ENCODE results near the gene DCST1. TPM values are rescaled to one million over a fixed set of nuclear protein-coding genes. Genes with fewer than 3 reads are reported as not detected.

DCST1 gene, protein sequence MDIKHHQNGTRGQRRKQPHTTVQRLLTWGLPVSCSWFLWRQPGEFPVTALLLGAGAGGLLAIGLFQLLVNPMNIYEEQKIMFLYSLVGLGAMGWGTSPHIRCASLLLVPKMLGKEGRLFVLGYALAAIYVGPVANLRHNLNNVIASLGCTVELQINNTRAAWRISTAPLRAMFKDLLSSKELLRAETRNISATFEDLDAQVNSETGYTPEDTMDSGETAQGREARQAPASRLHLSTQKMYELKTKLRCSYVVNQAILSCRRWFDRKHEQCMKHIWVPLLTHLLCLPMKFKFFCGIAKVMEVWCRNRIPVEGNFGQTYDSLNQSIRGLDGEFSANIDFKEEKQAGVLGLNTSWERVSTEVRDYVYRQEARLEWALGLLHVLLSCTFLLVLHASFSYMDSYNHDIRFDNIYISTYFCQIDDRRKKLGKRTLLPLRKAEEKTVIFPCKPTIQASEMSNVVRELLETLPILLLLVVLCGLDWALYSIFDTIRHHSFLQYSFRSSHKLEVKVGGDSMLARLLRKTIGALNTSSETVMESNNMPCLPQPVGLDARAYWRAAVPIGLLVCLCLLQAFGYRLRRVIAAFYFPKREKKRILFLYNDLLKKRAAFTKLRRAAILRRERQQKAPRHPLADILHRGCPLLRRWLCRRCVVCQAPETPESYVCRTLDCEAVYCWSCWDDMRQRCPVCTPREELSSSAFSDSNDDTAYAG
- total RNA-seq: not detected in 2 replicates

DNA sequence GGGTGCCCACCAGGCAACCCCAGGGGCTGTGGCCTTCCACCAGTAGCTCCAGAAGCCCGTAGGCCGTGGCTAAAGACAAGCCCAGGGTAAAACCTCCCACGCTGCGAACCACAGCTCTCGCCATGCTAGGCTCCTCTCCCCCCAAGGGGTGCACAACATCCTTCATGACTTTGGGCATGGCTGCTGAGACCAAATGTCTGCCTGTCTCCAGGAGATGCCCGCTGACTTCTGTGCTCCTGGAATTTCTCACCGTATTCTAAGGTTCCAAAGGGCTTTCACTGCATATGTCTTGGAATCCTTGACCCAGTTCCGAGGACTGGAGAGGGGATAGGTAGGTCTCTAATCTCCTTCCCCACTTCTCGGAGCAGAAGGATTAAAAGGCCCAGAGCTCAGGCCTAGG lies at the start of gene DCST1, which contains the start of gene DCST2:
Gene DCST1, plus strand, starts transcription at position 301 of the 400 bp plus-strand sequence. CDS start 213 bp downstream, outside the sequence.
Gene DCST2, minus strand, starts transcription at position 258 of the 400 bp plus-strand sequence. Its CDS starts 80 bp downstream, at position 178.

DNA sequence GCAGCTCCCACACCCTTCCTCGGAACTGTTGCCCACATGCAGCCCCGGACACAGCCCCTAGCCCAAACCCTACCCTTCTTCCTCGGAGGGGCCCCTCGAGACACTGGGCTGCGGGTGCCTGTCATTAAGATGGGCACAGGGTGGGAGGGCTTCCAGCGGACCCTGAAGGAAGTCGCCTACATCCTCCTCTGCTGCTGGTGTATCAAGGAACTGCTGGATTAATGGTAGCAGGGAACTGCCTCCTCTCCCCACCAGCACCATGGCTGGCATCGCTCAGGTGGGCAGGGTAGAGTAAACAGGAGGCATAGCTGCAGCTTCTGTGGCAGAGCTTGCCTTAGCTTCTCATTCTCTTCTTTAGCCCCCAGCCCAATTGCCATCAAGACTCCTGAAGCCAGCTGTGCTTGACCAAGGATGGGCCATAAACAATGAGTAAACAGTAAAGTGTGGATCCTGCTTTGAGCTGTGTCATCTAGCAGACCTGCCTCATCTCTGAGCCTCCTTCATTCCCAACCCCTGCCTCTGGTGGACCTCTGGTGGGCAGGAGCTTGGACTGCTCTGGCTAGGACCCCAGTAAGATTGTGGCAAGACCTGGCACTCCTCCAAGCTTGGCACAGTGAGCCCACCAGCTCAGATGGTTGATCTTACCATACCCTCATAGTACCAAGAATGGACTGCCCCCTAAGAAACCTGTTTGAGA lies 39.9 kb upstream of the DCST1 start, which contains the start of gene LENEP:
Gene LENEP, plus strand, starts transcription at position 15 of the 697 bp plus-strand sequence. Its CDS starts 22 bp downstream, at position 37.

DNA sequence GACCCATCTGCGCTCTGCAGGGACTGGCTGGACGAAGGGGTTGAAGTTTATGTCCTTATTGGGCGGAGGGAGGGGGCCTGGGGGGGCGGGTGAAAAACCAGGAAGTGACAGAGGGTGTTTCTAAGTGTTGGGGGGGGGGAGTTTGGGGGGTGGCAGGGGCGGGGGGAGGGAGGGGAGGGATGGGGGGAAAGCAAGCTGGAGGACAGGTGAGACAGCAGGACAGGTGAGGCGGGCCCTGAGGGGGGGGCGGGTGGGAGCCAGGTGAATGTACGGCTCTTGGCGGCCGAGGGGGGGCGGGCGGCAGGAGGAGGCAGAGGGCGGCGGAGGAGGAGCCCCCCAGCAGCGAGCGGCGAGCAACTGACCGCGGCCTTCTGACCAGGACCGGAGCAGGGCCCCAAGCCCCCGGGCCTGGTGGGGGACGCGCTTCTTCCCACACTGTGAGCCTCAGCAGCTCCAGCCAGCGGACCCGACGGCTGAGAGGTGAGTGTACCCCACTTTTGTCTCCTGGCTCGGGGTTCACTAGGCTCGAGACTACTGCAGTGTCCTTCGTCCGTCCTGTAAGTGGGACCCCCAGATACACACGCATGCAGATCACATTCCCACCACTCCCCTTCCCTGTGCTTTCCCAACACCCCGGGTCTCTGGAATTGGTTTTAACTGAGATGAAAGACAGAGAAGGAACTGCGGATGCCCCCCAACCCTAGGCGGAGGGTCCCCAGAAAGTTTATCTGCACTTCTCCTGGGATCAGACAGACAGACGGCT lies 31.0 kb upstream of the DCST1 start, which contains the start of gene ZBTB7B:
Gene ZBTB7B, plus strand, starts transcription at position 339 of the 763 bp plus-strand sequence. CDS start 11,859 bp downstream, outside the sequence.

DNA sequence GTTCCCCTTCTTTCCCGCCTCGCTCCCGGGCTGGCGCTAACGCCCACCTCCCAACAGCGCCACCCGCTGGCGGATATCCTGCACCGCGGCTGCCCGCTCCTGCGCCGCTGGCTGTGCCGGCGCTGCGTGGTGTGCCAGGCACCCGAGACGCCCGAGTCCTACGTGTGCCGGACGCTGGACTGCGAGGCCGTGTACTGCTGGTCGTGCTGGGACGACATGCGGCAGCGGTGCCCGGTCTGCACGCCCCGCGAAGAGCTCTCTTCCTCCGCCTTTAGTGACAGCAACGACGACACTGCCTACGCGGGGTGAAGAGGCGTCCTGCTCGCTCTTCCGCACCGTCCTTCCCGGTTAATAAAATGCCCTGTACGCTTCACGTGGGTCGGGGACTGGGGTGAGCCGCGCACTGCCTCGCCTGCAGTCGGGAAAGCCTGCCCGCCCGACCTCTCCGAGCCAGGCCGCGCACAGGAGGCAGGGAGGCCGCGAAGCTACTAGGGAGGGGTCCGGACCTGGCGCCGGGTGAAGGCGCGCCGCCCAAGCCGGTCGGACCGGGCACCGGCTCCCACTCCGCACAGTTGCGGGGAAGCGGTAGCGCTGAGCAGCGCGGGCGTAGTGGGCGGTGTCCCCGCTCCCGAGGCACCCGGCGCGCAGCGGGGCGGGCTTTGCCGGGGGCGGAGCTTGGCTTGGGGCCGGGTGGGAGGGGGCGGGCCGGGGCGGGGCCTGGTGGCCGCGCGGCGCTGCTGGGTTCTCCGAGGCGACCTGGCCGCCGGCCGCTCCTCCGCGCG lies 17.1 kb downstream of the DCST1 start, which contains the start of gene ADAM15:
Gene ADAM15, plus strand, starts transcription at position 757 of the 782 bp plus-strand sequence. CDS start 71 bp downstream, outside the sequence.

DNA sequence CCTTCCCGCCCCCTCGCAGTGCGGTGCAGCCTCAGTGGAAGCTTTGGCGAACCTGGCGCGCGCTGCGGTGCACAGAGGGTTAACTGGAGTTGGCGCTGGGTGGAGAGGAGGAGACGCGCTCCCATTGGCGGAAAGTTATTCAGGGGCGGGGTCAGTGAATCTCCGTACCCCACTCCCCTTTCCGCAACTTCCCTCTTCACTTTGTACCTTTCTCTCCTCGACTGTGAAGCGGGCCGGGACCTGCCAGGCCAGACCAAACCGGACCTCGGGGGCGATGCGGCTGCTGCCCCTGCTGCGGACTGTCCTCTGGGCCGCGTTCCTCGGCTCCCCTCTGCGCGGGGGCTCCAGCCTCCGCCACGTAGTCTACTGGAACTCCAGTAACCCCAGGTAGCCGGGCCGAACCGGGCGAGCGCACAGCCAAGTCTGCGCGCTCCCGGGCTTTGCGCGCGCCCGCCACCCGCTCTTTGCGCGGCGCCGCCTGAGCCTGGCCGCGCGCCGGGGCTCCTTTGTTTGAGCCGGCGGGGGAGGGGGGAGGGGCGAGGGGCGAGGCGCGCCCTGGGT lies 30.0 kb downstream of the DCST1 start, which contains the start of gene EFNA4:
Gene EFNA4, plus strand, starts transcription at position 191 of the 561 bp plus-strand sequence. Its CDS starts 84 bp downstream, at position 275.

DNA sequence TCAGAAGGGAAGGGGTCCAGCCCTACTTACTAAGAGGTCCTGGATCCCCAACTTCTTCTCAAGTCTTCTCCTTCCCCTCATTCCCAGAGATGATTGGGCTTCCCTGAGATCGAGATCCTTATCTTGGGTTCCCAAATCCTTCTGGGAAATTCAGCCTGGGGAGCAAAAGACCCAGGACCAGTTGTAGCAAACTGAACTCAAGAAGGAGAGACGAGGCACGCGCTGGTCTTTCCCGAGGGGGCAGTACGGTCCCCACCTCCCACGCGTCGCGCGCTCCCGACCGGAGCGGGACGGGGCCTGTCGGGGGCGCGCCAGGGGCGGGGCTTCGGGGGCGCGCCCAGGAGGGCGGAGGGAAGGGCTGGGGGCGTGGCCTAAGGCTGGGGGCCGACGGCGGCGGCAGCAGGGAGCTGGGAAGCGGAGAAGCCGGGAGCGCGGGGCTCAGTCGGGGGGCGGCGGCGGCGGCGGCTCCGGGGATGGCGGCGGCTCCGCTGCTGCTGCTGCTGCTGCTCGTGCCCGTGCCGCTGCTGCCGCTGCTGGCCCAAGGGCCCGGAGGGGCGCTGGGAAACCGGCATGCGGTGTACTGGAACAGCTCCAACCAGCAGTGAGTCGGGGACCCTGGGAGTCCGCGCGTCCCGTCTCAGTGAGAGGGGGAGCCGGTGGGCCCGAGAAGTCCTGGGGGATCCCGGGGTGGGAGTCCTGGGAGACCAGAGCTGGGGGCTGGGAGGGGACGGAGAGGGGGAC lies 45.0 kb downstream of the DCST1 start, which contains the start of gene EFNA3:
Gene EFNA3, plus strand, starts transcription at position 369 of the 741 bp plus-strand sequence. Its CDS starts 105 bp downstream, at position 474.

Other genes with a start within 250 kb of the DCST1 start
- under 0.01 TPM in 2 replicates for gene KCNN3, start 163.5 kb upstream of the DCST1 start, total RNA-seq
- 10.8 and 13.6 TPM in 2 replicates for gene PMVK, start 97.1 kb upstream of the DCST1 start, total RNA-seq
- 19.6 and 134 TPM in 2 replicates for gene PBXIP1, start 77.7 kb upstream of the DCST1 start, total RNA-seq
- gene PYGO2, start 72.0 kb upstream of the DCST1 start, total RNA-seq: 21.0 and 27.5 TPM in 2 replicates
- 197 and 225 TPM in 2 replicates for gene SHC1, start 63.1 kb upstream of the DCST1 start, total RNA-seq
- gene CKS1B, start 59.1 kb upstream of the DCST1 start, total RNA-seq: 35.0 and 288 TPM in 2 replicates
- 39.6 and 50.0 TPM in 2 replicates for gene FLAD1, start 50.5 kb upstream of the DCST1 start, total RNA-seq
- 0.89 TPM in 1 of 2 replicates, not detected in the other for gene LENEP, start 40.2 kb upstream of the DCST1 start, total RNA-seq
- 19.1 and 23.5 TPM in 2 replicates for gene ZBTB7B, start 31.0 kb upstream of the DCST1 start, total RNA-seq
- 0.13 TPM in 1 of 2 replicates, not detected in the other for gene DCST2, start within 50 bp of the DCST1 start, total RNA-seq
- gene ADAM15, start 17.5 kb downstream of the DCST1 start, total RNA-seq: 116 and 227 TPM in 2 replicates
- 13.5 and 17.6 TPM in 2 replicates for gene EFNA4, start 29.9 kb downstream of the DCST1 start, total RNA-seq
- 0.98 and 4.3 TPM in 2 replicates for gene EFNA3, start 45.0 kb downstream of the DCST1 start, total RNA-seq
- gene EFNA1, start 94.1 kb downstream of the DCST1 start, total RNA-seq: 10.6 and 41.1 TPM in 2 replicates
- gene SLC50A1, start 102.0 kb downstream of the DCST1 start, total RNA-seq: 42.0 and 45.3 TPM in 2 replicates
- 65.3 and 79.0 TPM in 2 replicates for gene DPM3, start 106.7 kb downstream of the DCST1 start, total RNA-seq
- 239 and 262 TPM in 2 replicates for gene KRTCAP2, start 139.5 kb downstream of the DCST1 start, total RNA-seq
- 6.0 and 11.2 TPM in 2 replicates for gene TRIM46, start 140.0 kb downstream of the DCST1 start, total RNA-seq
- gene THBS3, start 174.1 kb downstream of the DCST1 start, total RNA-seq: 10.3 and 67.4 TPM in 2 replicates
- 113 and 146 TPM in 2 replicates for gene MTX1, start 174.9 kb downstream of the DCST1 start, total RNA-seq
- 28.8 and 35.4 TPM in 2 replicates for gene ENTREP3, start 221.7 kb downstream of the DCST1 start, total RNA-seq
- gene SCAMP3, start 228.5 kb downstream of the DCST1 start, total RNA-seq: 116 and 121 TPM in 2 replicates
- gene CLK2, start 239.7 kb downstream of the DCST1 start, total RNA-seq: 20.0 and 23.3 TPM in 2 replicates
- 2.1 and 2.4 TPM in 2 replicates for gene HCN3, start 243.6 kb downstream of the DCST1 start, total RNA-seq